Stomach (tissue), 9 donors: ENCODE measurements around the gene DIDO1. TPM values are rescaled to one million over a fixed set of nuclear protein-coding genes. Genes with fewer than 3 reads are reported as not detected.
A peak's percentile ranks its signal among the peaks of the same experiment; 100 is the strongest.
"Not testable (repeated sequence)": the region's sequence is repeated elsewhere in the genome, so short reads cannot be mapped to it uniquely, and the experiment has no call there.

Experiments used
- DNase-seq, 2 donors: peaks; one replicate each; pipeline versions ENCODE4 v3.0.0 to v3.0.0-alpha.2; 2013 to 2019
- H3K27ac ChIP-seq, 5 donors: fragments of 200-600 bp in 4 of 5; sonication (generic) in 4 of 5; one replicate each; pipeline ENCODE4 v1.5.1; 2013 to 2019; ENCODE audit warnings: mild to moderate bottlenecking in 1 of 5, moderate library complexity in 1 of 5
- H3K27me3 ChIP-seq, 3 donors: fragments of 200-600 bp; sonication (generic); one replicate each; pipeline ENCODE4 v1.5.1; 2017 to 2019; ENCODE audit warnings: mixed run types in 1 of 3
- H3K36me3 ChIP-seq, 4 donors: fragments of 200-600 bp; sonication (generic); 1 replicate in 3 of 4; 2 replicates in 1 of 4; pipeline ENCODE4 v1.5.1; 2016 to 2019
- H3K4me1 ChIP-seq, 4 donors: fragments of 200-600 bp; sonication (generic); one replicate each; pipeline ENCODE4 v1.5.1; 2016 to 2019
- H3K4me3 ChIP-seq, 4 donors: fragments of 200-600 bp; sonication (generic) in 3 of 4; one replicate each; pipeline ENCODE4 v1.5.1; 2016 to 2019; ENCODE audit warnings: mild to moderate bottlenecking in 1 of 4
- H3K9me3 ChIP-seq, 4 donors: fragments of 200-600 bp; sonication (generic); one replicate each; pipeline ENCODE4 v1.5.1; 2016 to 2019
- EP300 ChIP-seq: sonication (generic); formaldehyde crosslinking; IDR thresholded peaks from one replicate; pipeline ENCODE4 v1.6.1; 2017; ENCODE audit warnings: antibody characterized with exemption
- POLR2A ChIP-seq, 4 donors: fragments of 450-650 bp; IDR thresholded peaks; one replicate each; pipeline ENCODE4 v1.6.1; 2016; ENCODE audit warnings: antibody characterized with exemption in 4 of 4, control low read depth in 2 of 4, mild to moderate bottlenecking in 1 of 4, moderate library complexity in 1 of 4
- POLR2AphosphoS5 ChIP-seq, 3 donors: sonication (generic); formaldehyde crosslinking; IDR thresholded peaks; one replicate each; pipeline ENCODE4 v1.6.1; 2016; ENCODE audit warnings: antibody characterized with exemption in 3 of 3
- WGBS, 5 donors: extraction: QIAGEN DNeasy Blood & Tissue Kit in 3 of 5; methylation state at CpG; one replicate each; pipeline versions ENCODE4 v1.1.5 to v1.1.7; 2013 to 2018; 5-methylcytosine and 5-hydroxymethylcytosine counted together
- intact Hi-C: fragments of 100-400 bp; cut with DNase I; formaldehyde crosslinking; loops from one replicate; pipeline ENCODE4 v1.15.1; 2023; ENCODE audit warnings: low total_unique reads
- polyA plus RNA-seq, 3 donors: library from polyadenylated mRNA; stranded (reverse); fragments of 200-250 nt; gene quantifications; one replicate each; pipeline ENCODE4 v1.2.3, GENCODE V29; 2013
- total RNA-seq, 5 donors: library from RNA; depleted of rRNA; stranded (reverse); fragments of >200 nt; gene quantifications; one replicate each; pipeline versions ENCODE4 v1.1.0 to v1.2.3, GENCODE V29; 2014 to 2016
- TF ChIP-seq, protein P1 (sequence below), 7 experiments: fragments of 450-650 bp in 4 of 7; fragments of 200-600 bp in 3 of 7; sonication (generic) in 3 of 7; IDR thresholded peaks; one replicate each; pipeline ENCODE4 v1.5.1; 2016 to 2019; ENCODE audit warnings: antibody characterized with exemption in 7 of 7, control low read depth in 2 of 7, mild to moderate bottlenecking in 1 of 7
- donor health status: healthy with polysubstance abuse.
- donor health status: Bipolar disorder and iron deficiency.
- donor health status: healthy.

DIDO1 gene
- total and polyA plus RNA-seq, 8 donors, result 8.1 to 117 (median 57.7) TPM

DNA sequence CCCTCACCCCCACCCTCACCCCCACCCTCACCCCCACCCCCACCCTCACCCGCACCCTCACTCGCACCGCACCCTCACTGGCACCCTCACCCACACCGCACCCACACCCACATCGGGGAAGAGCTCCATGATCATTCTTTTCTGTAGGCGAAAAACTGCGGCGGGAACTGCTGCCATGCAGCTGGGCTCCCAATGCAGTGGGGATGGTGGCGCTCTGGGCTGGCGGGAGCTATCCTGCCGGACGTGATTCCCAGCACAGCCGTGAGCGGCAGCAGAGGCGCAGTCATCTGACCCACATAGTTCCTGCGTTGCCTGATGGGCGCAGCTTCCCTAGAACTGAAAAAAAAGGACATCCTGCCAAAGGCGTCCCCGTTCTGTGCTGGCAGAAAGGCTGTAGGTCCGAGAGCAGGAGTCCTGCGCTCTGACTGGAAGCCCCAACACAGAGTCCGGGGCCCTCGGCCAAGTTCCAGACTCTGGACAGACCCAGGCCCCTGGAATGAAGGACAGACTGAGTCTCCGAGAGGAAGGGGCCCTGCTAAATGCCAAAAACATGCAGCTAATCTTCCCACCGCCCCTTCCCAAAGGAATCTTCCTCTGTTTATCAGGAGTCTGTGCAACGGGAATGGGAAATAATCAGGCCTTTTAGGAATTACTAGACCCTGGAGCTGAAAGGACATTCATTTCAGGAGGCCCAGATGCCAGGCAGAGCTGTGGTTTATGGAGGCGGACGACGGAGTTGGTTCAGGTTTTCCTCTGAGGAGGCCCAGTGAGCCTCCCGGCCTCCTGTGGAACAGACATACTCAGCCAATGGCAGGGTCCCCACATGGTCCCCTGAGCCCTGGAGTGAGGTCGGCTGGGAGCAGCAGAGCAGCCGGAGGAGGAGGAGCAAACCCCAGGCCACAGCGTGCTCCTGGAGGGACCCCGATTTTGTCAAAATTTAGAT lies 50.6 kb downstream of the DIDO1 start:
- Histone ChIP-seq H3K9me3 (no peaks in the 10 kb centered on the region), H3K27ac (peak overlapping the region in 4 of 5 donors; percentile 68 to 82 (median 72)), H3K36me3 (peaks cover 5 to 21% (median 15%) of the 10 kb centered on the region in 4 donors), H3K27me3 (no peaks in the 10 kb centered on the region), H3K4me1 (peaks cover 13 to 36% (median 28%) of the 10 kb centered on the region in 4 donors), H3K4me3 (no peak overlapping the region)
- peak; percentile 76 to 92 for DNase-seq
- intact Hi-C loops, result loop anchor here (10.0 kb wide), 1 partner anchor 129 kb away; the partner anchor contains the start of gene BHLHE23
- TF ChIP-seq POLR2A (IDR thresholded peaks at IDR 0.05) (no peak), EP300 (no peak), POLR2AphosphoS5 (IDR thresholded peaks at IDR 0.05) (peak in 2 of 3 donors; percentile 47 to 68)
- TF ChIP-seq, protein P1, sequence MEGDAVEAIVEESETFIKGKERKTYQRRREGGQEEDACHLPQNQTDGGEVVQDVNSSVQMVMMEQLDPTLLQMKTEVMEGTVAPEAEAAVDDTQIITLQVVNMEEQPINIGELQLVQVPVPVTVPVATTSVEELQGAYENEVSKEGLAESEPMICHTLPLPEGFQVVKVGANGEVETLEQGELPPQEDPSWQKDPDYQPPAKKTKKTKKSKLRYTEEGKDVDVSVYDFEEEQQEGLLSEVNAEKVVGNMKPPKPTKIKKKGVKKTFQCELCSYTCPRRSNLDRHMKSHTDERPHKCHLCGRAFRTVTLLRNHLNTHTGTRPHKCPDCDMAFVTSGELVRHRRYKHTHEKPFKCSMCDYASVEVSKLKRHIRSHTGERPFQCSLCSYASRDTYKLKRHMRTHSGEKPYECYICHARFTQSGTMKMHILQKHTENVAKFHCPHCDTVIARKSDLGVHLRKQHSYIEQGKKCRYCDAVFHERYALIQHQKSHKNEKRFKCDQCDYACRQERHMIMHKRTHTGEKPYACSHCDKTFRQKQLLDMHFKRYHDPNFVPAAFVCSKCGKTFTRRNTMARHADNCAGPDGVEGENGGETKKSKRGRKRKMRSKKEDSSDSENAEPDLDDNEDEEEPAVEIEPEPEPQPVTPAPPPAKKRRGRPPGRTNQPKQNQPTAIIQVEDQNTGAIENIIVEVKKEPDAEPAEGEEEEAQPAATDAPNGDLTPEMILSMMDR (IDR thresholded peaks at IDR 0.05), result peak in 4 of 7 experiments; percentile 24 to 47 (median 40)
- WGBS, 5 donors, result 37 to 42% (median 39%) methylated on average over 29 to 34 of the region's 34 CpGs

DNA sequence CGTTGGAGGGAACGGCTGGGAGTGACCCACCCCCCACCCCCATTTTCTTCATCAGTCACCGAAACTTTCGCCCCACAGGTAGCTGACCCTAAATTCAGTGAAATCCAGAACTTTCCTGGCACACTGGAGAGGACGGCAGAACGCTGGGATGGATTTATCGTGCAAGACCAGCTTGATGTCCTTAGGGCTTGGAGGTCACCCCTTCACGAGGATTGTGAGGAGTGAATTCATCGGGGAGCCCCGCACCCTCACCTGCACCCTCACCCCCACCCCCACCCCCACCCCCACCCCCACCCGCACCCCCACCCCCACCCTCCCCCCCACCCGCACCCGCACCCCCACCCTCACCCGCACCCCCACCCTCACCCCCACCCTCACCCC lies 51.4 kb downstream of the DIDO1 start:
- peaks cover 13 to 36% (median 28%) of the 10 kb centered on the region in 4 donors for H3K4me1 ChIP-seq
- peaks cover 4 to 14% (median 8%) of the 10 kb centered on the region in 4 donors for H3K36me3 ChIP-seq
- WGBS, 5 donors, result 84 to 91% (median 87%) methylated on average over 4 to 11 of the region's 14 CpGs
- no peak for DNase-seq
- H3K27ac ChIP-seq, result peak overlapping the region in 1 of 5 donors; percentile 66
- H3K4me3 ChIP-seq, result no peak overlapping the region
- intact Hi-C loops, result loop anchor here (10.0 kb wide), 1 partner anchor 130 kb away; the partner anchor contains the start of gene BHLHE23
- TF ChIP-seq, protein P1 (IDR thresholded peaks at IDR 0.05), result no peak
- TF ChIP-seq POLR2AphosphoS5 (IDR thresholded peaks at IDR 0.05) (no peak), POLR2A (IDR thresholded peaks at IDR 0.05) (no peak), EP300 (no peak)
- H3K27me3 ChIP-seq, result no peaks in the 10 kb centered on the region
- no peaks in the 10 kb centered on the region for H3K9me3 ChIP-seq

DNA sequence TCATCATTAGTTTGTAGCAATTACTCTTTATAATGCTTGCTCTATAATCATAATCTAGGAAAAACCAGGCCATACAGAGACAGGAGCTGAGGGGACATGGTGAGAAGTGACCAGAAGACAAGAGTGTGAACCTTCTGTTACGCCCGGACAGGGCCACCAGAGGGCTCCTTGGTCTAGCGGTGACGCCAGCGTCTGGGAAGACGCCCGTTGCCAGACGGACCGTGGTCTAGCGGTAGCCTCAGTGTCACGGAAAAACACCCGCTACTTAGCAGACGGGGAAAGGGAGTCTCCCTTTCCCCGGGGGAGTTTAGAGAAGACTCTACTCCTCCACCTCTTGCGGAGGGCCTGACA lies 52.6 kb downstream of the DIDO1 start:
- not testable (repeated sequence) for H3K4me3 ChIP-seq, H3K9me3 ChIP-seq, H3K27me3 ChIP-seq, H3K36me3 ChIP-seq
- peaks cover 13 to 36% (median 28%) of the 10 kb centered on the region in 4 donors for H3K4me1 ChIP-seq
- WGBS, 5 donors, result 0 to 10% (median 6%) methylated on average over 12 to 15 of the region's 15 CpGs
- peak; percentile 56 to 81 for DNase-seq
- H3K27ac ChIP-seq, result peak overlapping the region in 2 of 5 donors; percentile 24 to 66
- intact Hi-C loops, result loop anchor here (10.0 kb wide), 1 partner anchor 131 kb away; the partner anchor contains the start of gene BHLHE23
- TF ChIP-seq, protein P1 (IDR thresholded peaks at IDR 0.05), result peak in 5 of 7 experiments; percentile 14 to 64 (median 50)

DNA sequence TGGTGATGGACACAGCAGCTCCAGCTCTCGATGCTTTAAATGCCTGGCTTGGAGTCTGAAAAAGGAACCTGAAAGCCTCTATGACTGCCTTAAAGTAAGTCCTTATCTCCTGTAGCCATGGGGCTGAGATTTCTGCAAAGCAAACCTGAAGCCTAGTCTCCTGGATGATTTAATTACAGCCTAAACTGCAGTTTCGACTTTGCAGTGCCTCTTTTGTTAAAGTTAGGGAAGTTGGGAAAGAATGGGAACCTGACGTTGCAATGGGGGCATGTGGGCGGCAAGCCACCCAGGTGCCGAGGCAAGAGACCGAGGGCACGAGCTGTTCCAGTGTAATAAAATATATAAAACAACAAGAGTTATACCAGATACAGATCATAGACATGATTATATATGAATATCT lies 53.0 kb downstream of the DIDO1 start:
- no peak overlapping the region for H3K4me3 ChIP-seq
- no peaks in the 10 kb centered on the region for H3K27me3 ChIP-seq
- H3K9me3 ChIP-seq, result no peaks in the 10 kb centered on the region
- intact Hi-C loops, result loop anchor here (10.0 kb wide), 1 partner anchor 132 kb away; the partner anchor contains the start of gene BHLHE23
- WGBS, 5 donors, result 60 to 80% (median 74%) methylated on average over 7 of the region's 7 CpGs
- peaks cover 13 to 36% (median 28%) of the 10 kb centered on the region in 4 donors for H3K4me1 ChIP-seq
- no peaks in the 10 kb centered on the region for H3K36me3 ChIP-seq
- no peak for DNase-seq
- H3K27ac ChIP-seq, result no peak overlapping the region
- TF ChIP-seq, protein P1 (IDR thresholded peaks at IDR 0.05), result no peak
- TF ChIP-seq POLR2AphosphoS5 (IDR thresholded peaks at IDR 0.05) (no peak), POLR2A (IDR thresholded peaks at IDR 0.05) (no peak), EP300 (no peak)
